Suppressor macrophage (primary cell): ENCODE results near the gene DIRAS1.
"Not testable (repeated sequence)": the region's sequence is repeated elsewhere in the genome, so short reads cannot be mapped to it uniquely, and the experiment has no call there.

Source experiments
- DNase-seq, 4 experiments: peaks; one replicate each; pipeline ENCODE4 v3.0.0-alpha.2; 2020 to 2022

DIRAS1 gene

DNA sequence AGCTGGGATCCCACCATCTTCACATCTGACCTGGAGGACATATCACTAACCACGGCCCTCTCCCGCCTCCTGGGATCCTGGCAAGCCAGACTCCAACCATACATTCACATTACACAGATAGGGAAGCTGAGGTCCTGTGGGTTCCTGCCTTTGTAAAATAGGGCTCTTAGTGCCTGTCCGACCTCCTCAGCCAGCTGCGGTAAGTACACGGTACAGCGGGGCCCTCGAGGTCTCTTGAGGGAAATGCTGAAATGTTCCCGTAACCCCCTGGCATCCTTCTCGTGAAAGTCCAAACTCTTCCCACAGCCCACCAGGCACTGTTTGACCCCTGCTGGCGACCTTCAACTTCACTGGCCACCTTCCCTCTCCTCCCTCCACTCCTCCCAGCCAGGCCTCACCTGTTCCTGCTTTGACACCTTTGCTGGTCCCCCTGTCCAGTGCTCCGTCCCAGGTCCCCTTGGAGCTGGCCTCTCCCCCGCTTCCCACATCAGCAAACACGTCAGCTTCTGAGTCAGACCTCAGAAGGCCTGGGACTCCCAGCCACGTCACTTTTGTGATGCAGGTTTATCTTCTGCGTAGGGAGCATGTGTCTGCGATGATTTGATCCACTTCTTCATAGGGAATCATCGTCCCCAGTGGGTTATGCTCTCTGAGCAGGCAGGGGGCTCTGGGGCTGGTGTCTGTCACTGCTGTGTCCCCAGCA, 9.8 kb downstream of the DIRAS1 start:
- DNase-seq: peak in 3 of 4 experiments; percentile 50 to 68 (median 63)

DNA sequence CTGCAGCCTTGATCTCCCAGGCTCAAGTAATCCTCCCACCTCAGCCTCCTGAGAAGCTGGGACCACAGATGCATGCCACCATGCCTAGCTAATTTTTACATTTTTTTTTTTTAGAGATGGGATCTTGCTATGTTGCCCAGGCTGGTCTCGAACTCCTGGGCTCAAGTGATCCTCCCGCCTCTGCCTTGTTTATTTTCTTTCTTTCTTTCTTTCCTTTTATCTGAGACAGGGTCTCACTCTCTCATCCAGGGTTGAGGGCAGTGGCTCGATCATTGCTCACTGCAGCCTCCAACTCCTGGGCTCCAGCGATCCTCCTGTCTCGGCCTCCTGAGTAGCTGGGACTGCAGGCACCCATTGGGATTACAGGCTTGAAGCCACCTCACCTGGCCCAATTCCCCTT, 14.9 kb downstream of the DIRAS1 start:
- no peak for DNase-seq

DNA sequence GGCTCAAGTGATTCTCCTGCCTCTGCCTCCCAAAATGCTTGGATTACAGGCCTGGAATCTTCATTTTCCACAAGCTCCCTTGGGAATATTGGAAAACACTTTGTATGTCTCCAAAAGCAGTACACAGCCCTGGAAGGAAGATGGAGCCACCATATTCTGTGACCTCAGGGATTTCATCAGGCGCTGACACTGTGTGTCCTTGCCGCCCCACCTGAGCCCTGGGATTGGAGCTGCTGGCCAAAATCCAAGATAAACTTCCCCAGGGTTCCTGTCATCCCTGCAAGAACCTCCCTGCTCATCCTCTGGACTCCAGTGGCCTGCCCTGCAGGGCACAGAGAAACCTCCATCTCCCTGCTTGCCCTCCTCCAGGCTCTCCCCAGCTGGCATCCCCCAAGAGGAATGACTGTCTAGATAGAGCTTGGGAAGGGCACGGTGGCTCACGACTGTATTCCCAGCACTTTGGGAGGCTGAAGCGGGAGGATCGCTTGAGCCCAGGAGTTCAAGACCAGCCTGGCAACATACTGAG, 17.4 kb downstream of the DIRAS1 start:
- DNase-seq: no peak

DNA sequence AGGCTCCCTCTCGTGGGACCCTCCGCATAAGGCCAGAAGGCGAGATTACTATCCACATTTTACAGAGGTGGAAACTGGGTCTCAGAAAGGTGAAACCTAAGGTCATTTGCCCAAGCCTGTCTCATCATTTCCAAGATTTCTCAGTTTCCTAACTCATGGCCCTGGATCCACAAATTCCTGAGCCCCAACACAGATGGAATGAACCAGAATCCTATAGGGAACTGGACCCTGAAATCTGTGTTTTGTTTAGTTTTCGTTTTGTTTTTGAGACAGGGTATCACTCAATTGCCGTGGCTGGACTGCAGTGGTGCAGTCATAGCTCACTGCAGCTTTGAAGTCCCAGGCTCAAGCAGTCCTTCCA, 18.1 kb downstream of the DIRAS1 start:
- DNase-seq: no peak

DNA sequence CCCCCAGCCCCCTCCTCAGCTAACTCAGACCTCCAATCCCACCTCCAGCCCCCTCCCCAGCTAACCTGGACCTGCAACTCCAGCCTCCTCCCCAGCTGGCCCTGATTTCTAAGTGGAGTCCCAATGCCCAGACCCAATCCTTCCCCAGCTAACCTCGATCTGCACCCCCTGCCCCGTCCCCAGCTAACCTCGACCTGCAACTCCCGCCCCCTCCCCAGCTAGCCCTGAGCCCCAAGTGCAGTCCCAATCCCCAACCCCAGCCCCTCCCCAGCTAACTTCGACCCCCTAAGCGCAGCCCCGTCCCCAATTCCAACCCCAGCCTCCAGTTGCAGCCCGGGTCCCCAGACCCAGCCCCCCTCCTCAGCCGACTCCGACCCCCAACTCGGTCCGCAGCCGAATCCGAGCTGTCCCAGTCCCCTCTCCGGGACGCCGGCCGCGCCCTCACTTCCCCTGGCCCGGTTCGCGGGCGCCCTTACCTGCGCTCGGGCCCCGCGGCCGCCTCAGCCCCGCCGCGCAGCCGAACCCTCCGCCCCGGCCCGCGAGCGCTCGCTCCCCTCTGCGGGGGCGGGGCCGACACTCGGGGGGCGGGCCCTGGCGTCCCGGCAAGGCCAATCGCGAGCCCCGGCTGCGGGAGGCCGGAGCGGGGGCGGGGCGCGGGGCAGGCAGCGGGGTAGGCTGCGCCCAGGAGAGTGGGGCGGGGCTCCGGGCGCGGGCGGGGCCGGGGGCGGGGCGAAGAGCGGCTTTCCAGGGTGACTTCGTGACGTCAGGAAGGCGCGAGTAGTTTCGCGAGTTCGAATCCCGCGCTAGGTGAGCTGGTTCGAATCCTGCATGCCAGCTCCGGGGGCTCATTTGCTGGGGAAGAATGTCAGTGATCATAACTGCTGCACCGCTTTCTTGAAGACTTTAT, 18.7 kb downstream of the DIRAS1 start, which contains the start of gene GNG7:
Gene GNG7, minus strand, starts transcription at position 525 of the 907 bp plus-strand sequence. CDS start 182,006 bp downstream, outside the sequence.
- DNase-seq: peak; percentile 94 to 99 (median 96)

DNA sequence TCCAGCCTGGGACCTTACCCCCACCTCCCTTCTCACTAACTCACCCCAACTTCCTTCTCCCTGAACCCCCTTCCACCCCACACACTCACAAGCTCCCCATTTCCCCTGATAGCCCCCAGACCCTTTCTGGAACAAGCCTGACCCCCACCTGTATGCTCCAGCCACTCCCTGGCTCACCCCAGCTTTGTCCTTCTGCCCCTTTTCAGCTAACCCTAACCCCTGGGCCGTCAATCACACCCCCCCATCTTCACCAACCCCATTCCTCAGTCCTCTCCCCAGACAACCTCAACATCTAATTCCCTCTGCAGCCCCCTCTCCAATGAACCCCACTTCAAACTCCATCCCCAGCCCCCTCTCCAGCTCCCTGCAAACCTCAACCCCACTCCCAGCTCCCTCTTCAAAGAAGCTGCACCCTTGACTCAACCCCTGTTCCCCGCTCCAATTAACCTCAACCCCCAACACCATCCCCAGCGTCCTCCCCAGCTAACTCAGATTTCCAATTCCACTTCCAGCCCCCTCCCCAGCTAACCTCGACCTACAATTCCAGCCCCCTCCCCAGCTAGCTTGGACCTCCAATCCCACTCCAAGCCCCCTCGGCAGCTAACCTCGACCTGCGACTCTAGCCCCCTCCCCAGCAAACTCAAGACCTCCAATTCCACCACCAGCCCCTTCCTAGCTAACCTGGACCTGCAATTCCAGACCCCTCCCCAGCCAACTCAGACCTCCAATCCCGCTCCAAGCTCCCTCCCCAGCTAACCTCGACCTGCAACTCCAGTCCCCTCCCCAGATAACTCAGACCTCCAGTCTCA, 19.6 kb downstream of the DIRAS1 start:
- no peak for DNase-seq

DNA sequence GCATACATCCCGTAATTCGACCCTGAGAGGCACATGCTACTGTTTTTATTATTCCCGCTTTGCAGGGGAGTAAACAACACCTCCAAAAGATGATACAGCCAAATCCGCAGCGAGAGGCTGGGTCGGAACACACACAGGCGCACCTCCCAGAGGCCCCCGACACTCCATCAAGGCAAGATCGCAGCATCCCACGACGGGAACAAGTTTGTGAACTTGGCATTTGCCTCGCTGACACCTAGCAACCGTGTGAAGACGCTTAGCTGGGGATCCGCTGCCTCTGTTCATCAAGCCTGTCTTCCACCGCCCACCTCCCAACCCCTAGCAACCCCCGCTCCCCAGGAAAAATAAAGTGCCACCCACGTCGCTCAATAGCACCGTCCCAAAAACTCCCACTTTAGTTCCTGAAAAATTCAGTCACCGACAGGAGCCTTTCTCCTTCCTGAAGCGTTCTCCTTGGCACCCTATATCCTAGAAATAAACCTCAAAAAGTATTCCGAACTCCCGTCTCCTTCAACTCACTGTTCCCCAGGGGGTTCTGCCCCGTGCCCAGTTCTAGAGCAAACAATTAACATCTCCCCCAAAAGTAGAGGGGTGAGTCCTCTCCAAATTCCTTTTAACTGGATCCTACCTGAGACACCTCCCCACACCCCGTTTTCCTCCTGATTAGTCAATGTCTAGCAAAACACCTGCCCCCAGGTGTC, 20.4 kb downstream of the DIRAS1 start:
- peak in 2 of 4 experiments; percentile 28 to 36 for DNase-seq

DNA sequence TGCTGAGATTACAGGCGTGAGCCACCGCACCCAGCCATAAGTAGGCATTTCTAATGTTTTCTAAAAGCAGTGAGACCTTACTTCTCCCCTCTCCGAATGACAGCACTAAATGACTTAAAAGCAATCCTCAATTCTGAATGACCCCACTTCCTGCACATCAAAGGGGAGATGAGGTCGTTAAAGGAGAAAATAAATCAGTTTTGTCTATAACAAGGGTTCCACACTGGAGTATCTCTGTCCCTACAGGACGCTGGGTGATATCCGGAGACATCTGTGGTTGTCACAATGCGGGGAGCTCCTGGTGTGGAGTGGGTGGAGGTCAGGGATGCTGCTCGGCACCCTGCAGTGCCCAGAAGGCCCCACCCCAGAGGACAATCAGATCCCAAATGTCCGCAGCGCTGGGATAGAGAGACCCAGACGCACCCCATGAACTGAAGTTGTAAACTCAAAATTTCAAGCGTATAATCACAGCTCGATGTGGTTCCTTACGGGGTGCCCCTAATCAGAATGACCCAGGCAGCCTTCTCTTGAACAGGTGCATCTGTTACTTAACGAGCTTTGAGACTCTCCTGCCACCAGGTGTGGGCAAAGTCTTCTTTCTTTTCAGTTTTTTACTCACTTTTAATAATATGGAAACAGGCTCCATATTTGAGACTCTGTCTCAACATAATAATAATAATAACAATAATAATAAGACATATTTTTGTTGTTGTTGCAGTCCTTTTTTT, 21.6 kb downstream of the DIRAS1 start:
- no peak for DNase-seq

DNA sequence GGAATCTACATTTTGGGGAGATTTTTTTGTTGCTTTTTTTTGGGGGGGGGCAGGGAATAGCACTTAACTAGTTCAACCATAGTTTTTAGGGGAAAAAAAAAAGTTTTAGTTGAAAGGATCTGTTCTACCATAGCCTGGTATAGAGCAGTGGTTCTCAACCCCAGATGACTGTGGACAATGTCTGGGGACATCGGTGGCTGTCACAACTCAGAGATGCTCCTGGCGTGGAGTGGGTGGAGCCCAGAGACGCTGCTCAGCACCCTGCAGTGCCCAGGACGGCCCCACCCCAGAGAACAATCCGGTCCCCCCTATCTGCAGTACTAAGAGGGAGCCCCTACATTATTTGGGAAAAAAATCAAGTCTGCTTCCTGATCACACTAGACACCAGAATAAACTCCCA, 27.0 kb downstream of the DIRAS1 start:
- DNase-seq: no peak

DNA sequence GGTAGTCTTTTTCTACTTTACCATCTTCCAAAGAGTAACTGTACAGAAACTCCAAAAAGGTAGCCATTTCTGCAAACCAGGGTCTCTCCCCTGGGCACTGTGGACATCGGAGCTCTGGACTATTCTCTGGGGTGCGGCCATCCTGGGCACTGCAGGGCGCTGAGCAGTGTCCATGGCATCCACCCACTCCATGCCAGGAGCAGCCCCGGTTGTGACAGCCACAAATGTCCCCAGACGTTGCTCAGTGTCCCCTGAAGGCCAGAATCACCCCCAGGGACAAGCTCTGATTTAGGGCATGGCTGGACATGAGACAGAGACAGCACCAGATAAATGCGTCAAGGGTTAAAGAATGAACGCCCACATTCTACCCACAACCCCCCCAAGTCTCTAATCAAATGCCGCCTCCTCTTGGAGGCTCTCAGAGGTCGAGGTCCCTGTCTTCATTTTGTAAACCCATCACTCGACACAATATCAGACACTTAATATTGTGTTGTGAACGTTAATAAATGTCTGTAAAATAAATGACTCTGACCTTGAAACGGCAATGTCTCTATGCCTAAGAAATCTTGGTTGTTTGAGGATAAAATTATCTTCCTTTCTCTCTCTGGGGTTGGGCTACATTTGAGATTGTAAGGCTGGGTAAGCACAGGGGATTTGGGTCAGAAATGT, 27.5 kb downstream of the DIRAS1 start:
- DNase-seq: no peak

DNA sequence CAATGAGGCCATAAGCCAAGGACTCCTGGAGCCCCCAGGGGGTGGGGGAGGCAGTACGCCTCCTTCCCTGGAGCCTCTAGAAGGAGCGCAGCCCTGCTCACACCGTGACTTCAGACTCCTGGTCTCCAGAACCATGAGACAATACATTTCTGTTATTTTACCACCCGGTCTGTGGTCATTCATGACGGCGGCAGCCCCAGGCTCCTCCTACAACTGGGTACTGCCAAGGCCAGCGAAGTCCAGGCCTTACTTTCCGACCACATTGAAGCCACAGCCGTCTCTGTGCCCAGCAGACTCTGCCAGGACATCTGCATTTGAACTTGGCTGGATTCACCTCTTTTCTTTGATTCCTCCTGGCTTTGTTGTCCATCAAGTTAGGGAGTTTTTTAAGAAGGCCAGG, 29.2 kb downstream of the DIRAS1 start:
- DNase-seq: no peak

DNA sequence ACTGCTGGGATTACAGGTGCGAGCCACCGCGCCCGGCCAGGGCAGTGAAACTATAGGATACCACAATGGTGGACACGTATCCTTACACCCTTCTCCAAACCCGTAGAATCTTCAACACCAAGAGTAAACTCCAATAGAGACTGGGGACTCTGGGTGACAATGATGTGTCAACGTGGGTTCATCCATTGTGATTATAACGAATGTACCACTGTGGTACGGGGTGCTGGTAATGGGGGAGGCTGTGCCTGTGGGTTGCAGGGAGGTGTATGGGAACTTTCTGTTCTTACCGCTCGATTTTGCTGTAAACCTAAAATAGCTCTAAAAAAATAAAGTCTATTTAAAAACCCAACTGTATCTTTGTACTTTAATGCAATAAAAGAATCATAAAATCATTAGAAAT, 30.3 kb downstream of the DIRAS1 start:
- no peak for DNase-seq

DNA sequence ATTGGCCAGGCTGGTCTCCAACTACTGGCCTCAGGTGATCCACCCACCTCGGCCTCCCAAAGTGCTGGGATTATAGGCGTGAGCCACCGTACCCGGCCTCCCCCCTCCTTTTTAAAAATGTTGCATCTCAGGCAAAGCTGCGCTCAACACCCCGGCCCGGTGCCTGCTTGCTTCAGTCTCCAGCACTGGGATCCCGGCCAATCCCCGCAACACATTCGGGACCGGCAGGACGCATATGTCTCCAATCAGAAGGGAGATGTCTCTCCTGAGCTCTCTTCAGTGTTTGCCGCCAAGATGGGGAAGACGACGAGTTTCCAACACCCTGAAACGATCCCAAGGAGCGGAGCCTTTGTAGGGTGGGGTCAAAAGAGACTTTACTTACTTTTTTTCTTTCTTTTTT, 34.8 kb downstream of the DIRAS1 start:
- DNase-seq: no peak

DNA sequence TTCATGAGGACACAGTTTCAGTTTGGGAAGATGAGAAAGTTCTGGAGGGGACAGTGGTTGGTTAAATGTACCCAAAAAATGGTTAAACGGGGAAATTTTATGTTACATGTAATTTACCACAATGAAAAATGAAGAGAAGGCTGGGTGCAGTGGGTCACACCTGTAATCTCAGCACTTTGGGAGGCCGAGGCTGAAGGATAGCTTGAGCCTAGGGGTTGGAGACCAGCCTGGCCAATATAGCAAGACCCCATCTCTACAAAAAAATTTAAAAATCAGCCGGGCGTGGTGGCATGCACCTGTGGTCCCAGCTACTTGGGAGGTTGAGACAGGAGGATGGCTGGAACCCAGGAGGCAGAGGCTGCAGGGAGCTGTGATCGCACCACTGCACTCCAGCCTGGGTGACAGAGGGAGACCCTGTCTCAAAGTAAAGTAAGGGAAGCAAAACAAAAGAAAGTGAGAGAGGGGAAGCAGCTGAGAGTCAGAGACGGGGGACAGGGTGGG, 35.9 kb downstream of the DIRAS1 start:
- DNase-seq: no peak

DNA sequence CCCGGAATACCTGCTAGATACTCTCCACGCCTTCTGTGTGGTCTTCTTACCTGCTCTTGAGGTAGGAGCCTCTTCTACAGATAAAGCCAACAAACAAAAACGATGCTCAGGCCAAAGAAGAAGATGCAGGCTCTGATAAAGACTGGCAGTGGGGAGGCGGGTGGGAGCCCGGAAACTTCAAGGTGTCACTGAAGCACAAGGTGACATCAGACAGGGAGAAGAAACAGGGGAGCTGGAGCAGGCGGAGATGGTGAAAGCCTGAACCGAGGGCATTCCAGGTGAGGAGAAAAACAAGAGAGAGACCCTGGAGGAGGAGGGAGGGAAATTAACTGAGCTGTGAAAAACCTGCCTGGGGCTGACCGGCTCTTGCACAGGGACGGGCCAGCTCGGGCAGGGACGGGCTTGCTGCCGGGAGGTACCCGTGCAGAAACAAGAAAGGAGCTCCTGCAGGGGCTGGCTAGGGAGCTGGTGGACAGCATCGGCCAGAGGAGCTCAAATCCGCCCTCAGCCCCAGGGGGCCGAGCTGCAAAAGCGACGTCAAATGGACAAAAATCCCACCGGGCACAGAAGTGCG, 37.7 kb downstream of the DIRAS1 start:
- no peak for DNase-seq

DNA sequence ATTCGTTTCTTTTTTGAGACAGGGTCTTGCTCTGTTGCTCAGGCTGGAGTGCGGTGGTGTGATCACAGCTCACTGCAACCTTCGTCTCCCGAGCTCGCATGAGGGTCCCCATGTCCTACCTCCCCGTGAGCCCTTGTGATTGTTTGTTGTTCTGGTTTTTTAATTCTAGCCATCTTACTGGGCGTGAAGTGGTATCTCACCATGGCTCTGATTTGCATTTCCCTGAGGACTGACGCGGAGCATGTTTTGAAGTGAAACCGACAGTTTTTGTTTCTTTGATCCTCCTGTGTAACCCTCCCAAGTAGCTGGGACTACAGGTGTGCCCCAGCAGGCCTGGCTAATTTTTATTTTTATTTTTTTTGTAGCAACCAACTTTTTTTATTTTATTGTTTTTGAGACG, 40.4 kb downstream of the DIRAS1 start:
- no peak for DNase-seq

DNA sequence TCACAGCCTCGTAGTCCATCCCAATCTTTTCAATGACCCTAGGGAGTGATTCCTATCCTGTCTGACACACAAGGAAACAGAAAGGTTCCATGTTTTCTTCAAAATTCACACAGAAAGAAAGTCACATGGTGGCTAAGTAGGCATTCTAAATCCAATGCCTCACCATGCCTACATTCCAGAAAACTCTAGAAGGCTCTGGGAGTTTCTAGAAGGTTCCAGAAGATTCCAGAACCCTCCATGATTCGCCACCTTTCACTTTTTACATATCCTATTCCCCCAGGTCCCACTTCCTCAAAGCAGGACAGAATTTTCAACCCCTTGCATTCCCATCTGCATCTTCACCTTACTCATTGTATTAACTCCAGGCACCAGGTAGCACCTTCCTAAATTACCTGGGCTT, 41.7 kb downstream of the DIRAS1 start:
- DNase-seq: no peak

DNA sequence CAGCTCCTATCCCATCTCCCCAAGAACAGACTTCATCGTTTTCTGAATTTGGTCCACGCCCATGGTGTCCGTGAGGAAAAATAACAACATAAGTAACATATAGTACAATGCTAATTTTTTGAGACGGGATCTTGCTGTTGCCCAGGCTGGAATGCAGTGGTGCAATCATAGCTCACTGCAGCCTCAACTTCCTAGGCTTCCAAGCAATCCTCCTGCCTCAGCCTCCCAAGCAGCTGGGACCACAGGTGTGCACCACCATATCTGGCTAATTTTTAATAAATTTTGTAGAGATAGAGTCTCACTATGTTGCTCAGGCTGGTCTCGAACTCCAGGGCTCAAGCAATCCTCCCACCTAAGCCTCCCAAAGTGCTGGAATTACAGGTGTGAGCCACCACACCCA, 42.2 kb downstream of the DIRAS1 start:
- not testable (repeated sequence) for DNase-seq

DNA sequence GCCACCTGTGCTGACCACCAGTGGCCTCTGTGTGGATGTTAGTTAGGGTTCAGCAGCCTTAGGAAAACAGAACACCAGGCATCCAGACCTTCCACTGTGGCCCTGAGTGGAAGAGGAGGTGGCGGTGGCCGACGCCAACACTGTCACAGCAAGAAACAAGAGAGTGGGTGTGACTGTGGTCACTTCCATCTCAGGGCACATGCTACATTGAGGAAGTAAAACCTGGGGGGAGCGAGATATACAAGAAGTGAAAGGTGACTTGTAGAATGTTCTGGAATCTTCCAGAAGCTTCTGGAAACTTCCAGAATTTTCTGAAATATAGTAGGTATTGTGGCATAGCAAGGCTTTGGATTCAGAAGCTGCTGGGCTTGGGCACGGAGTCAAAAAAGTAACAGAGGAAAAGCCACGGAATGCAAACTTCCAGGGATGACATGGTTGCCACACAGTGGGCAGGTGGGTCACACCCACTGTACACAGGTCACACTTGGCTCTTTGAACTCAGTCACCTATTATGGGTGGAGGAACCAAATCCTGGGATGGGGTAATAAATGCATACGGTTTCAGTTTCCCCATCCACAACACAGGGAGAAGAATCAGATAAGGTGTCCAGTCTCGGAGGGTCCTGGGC, 43.0 kb downstream of the DIRAS1 start:
- peak; percentile 70 to 86 (median 82) for DNase-seq

DNA sequence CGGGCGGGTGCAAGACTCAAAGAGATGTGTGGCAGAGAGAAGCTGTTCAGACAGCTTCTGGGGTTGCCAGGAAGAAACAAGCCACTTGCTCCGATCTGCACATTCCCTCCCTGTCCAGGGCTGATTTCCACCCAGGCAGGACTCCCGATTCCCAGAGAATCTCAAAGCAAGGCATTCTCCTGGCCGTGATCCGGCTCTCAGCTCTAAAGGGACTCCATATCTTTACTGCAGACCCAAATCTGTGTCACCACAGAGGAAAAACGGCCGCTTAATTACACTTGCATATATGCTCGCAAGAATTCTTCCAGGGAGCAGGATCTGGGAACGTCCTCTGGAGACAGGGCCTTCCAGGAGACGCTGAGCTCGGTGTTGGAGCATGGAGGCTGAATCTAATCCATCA, 44.3 kb downstream of the DIRAS1 start:
- no peak for DNase-seq
